HepG2 (cell line): ENCODE data around the gene MED12L.

Experiments used
- ARNT2 ChIP-seq: sonication (generic); formaldehyde crosslinking; IDR thresholded peaks from 2 replicates; pipeline ENCODE4 v1.8.0; 2022; ENCODE audit warnings: mild to moderate bottlenecking, low read depth, missing genetic modification reagents, moderate library complexity
- CTCF ChIP-seq: sonication (generic); formaldehyde crosslinking; IDR thresholded peaks from 2 replicates; pipeline ENCODE4 v1.5.0; 2020; ENCODE audit warnings: mild to moderate bottlenecking, missing genetic modification reagents, moderate library complexity
- EZH2 ChIP-seq: conservative IDR thresholded peaks from 2 replicates; pipeline ENCODE4 v1.6.1; 2012; ENCODE audit warnings: mild to moderate bottlenecking, low read depth, low read length, moderate library complexity
- FOXM1 ChIP-seq: sonication (generic); formaldehyde crosslinking; IDR thresholded peaks from 2 replicates; pipeline ENCODE4 v1.5.0; 2020; ENCODE audit warnings: missing genetic modification reagents
- NRL ChIP-seq: sonication (generic); formaldehyde crosslinking; IDR thresholded peaks from 2 replicates; pipeline ENCODE4 v1.5.0; 2020; ENCODE audit warnings: missing genetic modification reagents, mild to moderate bottlenecking, moderate library complexity, borderline replicate concordance
- TFE3 ChIP-seq: IDR thresholded peaks from 2 replicates; pipeline ENCODE4 v1.6.1; 2016
- UBTF ChIP-seq: sonication (generic); formaldehyde crosslinking; IDR thresholded peaks from 2 replicates; pipeline ENCODE4 v1.4.0; 2020; ENCODE audit warnings: mild to moderate bottlenecking, missing genetic modification reagents
- ZFX ChIP-seq: sonication (generic); formaldehyde crosslinking; IDR thresholded peaks from 2 replicates; pipeline ENCODE4 v1.4.0; 2020; ENCODE audit warnings: mild to moderate bottlenecking, low read depth, missing genetic modification reagents, moderate library complexity
- ZNF562 ChIP-seq: sonication (generic); formaldehyde crosslinking; IDR thresholded peaks from 2 replicates; pipeline ENCODE4 v1.8.0; 2022; ENCODE audit warnings: missing genetic modification reagents, borderline replicate concordance
- ZNF639 ChIP-seq: conservative IDR thresholded peaks from 2 replicates; pipeline ENCODE4 v1.6.1; 2018; ENCODE audit warnings: missing genetic modification reagents

- TF ChIP-seq ZNF639 (CRISPR knock-in tag), result no peak
- TF ChIP-seq UBTF, result no peak
- TF ChIP-seq ZNF562 (CRISPR knock-in tag), result no peak
- no peak for TF ChIP-seq TFE3 (CRISPR knock-in tag)
- no peak for TF ChIP-seq CTCF (CRISPR knock-in tag)
- no peak for TF ChIP-seq NRL (CRISPR knock-in tag)
- TF ChIP-seq ZFX (CRISPR knock-in tag), result no peak
- TF ChIP-seq EZH2, result no peak
- no peak for TF ChIP-seq ARNT2 (CRISPR knock-in tag)
- TF ChIP-seq FOXM1 (CRISPR knock-in tag), result no peak
Measured at GRCh38 chr3:151082880-151083838, 2.3 kb upstream of the MED12L start.
